GM12891 (cell line): Measurements from ENCODE around the gene RBP3.

ENCODE experiments used
- POLR2A ChIP-seq: IDR thresholded peaks from 2 replicates; pipeline ENCODE4 v1.6.1; 2011; ENCODE audit warnings: low read depth, low read length, control low read depth
- POLR2AphosphoS5 ChIP-seq: IDR thresholded peaks from 2 replicates; pipeline ENCODE4 v1.6.1; 2011; ENCODE audit warnings: low read depth, low read length, control low read depth
- SPI1 ChIP-seq: IDR thresholded peaks from 2 replicates; pipeline ENCODE4 v1.6.1; 2011; ENCODE audit warnings: low read depth, low read length, control low read depth

- TF ChIP-seq POLR2AphosphoS5 = no peak
- no peak for TF ChIP-seq POLR2A
- no peak for TF ChIP-seq SPI1
Measured at GRCh38 chr10:47381427-47382379, 33.5 kb downstream of the RBP3 start.
